AG09319 (cell line): ENCODE results near the gene ANKRD22.

Source experiments
- DNase-seq: peaks from one replicate; pipeline ENCODE4 v3.0.0-alpha.2; 2010; ENCODE audit warnings: low read depth; ENCODE audit errors: extremely low read depth
- CTCF ChIP-seq: IDR thresholded peaks from 2 replicates; pipeline ENCODE4 v1.5.1; 2011; ENCODE audit warnings: low read depth, mild to moderate bottlenecking, inconsistent platforms, low read length, moderate library complexity

Gene ANKRD22

GRCh38 chr10:88851706-88852105 lies at the start of gene ANKRD22:
TSS of gene ANKRD22 (minus strand) at chr10:88851844. CDS start at chr10:88851607, 237 bp downstream.
- no peak for TF ChIP-seq CTCF
- DNase-seq = no peak

DNA sequence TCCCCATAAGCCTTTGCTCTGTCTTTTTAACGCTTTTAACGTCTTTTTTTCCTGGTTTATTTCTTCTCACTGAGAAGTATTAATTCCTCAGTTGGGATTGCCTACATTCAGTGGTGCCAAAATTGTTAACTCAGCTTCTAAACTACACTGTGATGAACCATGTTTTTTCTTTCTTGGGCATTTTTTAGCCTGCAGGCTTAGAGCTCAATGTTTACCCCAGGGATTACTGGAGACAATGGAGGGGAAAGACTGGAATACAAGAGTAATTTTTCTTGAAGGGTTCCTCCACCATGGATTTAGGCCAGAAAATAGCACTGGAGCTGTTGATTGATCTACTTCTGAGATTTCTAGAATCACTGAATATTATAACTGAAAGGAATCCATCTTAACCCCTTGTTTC lies 48.2 kb upstream of the ANKRD22 start:
- DNase-seq = no peak
- TF ChIP-seq CTCF = no peak

GRCh38 chr10:88898727-88899126 lies 47.1 kb upstream of the ANKRD22 start:
- TF ChIP-seq CTCF = no peak
- no peak for DNase-seq

- DNase-seq = no peak
- no peak for TF ChIP-seq CTCF
Measured at GRCh38 chr10:88896994-88897853, 45.6 kb upstream of the ANKRD22 start.

DNA sequence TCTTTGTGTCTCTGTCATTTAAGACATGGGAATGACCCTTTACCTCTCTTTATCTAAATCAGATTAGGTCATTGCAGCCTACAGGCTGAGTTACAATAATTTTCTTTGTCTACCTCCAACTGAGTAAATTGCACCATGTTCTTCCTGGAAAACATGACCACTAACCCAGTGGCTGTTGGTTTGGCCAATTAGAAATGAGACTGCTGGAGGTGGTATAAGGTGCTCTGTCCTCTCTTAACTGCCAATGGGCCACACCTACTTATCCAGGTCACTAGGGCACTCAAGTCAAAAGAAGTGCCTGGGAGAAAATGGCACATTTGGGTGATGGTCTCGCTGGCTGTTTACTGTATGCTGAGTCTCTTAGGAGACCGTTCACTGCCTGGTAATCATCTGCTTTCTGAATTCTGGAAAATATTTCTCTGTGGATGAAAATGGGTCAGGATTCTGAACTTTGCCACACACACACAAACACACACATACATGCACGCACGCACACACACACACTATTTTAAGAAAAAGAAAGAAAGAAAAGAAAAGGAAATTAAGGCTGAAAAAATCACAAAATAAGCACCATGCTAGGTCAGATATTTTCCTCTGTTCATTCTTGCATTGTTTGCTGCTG lies 44.8 kb upstream of the ANKRD22 start:
- no peak for TF ChIP-seq CTCF
- no peak for DNase-seq

DNA sequence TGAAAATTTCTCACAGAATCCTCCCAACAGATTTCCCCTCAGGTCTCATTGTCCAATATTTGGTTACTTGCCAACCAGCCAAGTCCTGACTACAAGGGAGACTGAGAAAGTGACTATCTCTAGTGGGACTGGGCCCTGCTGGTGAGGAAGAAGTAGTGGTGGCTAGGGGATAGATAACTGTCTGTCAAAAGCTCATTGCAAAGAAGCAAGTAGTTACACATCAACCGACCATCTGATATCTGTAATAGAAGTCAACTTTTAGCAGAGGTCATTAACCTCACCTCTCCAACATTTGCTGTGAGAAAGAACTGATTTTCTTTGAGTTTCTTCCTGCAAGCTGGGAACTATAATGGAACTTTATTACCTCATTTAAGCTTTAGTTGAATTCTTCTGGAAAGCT lies 43.6 kb upstream of the ANKRD22 start:
- DNase-seq = no peak
- TF ChIP-seq CTCF = no peak

- TF ChIP-seq CTCF = no peak
- DNase-seq = no peak
Measured at GRCh38 chr10:88893611-88894010, 42.0 kb upstream of the ANKRD22 start.
